Thyroid gland (tissue), 4 donors: ENCODE data around the gene ZIC1.

ENCODE experiments used
- POLR2A ChIP-seq, 2 donors: fragments of 450-650 bp; IDR thresholded peaks; one replicate each; pipeline ENCODE4 v1.6.1; 2017; ENCODE audit warnings: antibody characterized with exemption in 2 of 2, mild to moderate bottlenecking in 2 of 2, moderate library complexity in 1 of 2
- TF ChIP-seq, protein P1 (sequence below), 6 experiments: fragments of 200-600 bp in 3 of 6; fragments of 450-650 bp in 3 of 6; sonication (generic) in 3 of 6; IDR thresholded peaks; one replicate each; pipeline ENCODE4 v1.5.1; 2016 to 2019; ENCODE audit warnings: antibody characterized with exemption in 6 of 6, mild to moderate bottlenecking in 2 of 6, inconsistent platforms in 1 of 6, moderate library complexity in 1 of 6

DNA sequence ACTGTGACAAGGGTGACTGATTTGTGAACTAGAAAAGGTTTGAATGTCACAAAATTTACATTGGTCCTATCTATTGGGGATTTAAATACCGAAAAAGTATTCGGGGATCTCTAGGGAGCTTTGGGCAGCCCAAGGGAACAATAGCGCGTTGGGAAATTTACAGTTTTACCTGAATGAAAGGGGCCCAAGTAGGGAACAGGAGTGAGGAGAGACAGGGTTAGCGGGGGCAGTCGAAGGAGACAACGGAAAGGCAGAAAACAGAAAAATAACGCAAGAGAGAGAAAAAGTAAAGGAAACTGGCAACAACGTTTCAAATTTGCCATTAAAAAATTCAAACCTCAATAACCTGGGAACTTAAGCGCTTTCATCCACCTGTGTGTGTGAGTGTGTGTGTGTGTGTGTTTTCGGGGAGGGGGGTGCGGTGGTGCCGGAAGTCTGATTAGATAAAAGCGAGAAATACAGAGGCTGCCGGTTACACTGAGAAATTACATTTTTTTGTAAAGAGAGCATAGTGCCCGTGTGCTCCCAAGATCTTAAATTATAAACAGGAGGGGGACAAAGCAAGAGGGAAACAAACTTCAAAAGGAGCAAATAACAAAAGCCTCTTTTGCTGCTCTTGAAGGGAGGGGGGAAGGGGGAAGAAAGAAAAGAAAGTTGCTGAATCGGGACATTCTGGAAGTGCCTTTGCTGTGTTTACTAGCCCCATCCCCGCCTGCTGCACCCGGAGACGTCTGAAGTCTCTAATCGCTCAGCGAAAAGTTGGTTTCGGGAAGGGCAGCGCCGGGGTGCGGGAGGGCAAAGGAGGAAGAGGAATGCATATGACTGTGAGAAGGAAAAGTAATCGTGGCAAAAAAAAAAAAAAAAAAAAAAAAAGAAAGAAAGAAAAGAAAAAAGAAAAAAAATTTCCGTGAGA lies 721 bp upstream of the ZIC1 start:
- TF ChIP-seq, protein P1, sequence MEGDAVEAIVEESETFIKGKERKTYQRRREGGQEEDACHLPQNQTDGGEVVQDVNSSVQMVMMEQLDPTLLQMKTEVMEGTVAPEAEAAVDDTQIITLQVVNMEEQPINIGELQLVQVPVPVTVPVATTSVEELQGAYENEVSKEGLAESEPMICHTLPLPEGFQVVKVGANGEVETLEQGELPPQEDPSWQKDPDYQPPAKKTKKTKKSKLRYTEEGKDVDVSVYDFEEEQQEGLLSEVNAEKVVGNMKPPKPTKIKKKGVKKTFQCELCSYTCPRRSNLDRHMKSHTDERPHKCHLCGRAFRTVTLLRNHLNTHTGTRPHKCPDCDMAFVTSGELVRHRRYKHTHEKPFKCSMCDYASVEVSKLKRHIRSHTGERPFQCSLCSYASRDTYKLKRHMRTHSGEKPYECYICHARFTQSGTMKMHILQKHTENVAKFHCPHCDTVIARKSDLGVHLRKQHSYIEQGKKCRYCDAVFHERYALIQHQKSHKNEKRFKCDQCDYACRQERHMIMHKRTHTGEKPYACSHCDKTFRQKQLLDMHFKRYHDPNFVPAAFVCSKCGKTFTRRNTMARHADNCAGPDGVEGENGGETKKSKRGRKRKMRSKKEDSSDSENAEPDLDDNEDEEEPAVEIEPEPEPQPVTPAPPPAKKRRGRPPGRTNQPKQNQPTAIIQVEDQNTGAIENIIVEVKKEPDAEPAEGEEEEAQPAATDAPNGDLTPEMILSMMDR (IDR thresholded peaks at IDR 0.05), result no peak
- no peak for TF ChIP-seq POLR2A (IDR thresholded peaks at IDR 0.05)
